AG20443 (cell line): ENCODE data around the gene PSMA3.
A peak's percentile ranks its signal among the peaks of the same experiment; 100 is the strongest.

Source experiments
- DNase-seq: peaks from one replicate; pipeline ENCODE4 v3.0.0; 2012; ENCODE audit warnings: low spot score, mixed read lengths

PSMA3 gene

DNA sequence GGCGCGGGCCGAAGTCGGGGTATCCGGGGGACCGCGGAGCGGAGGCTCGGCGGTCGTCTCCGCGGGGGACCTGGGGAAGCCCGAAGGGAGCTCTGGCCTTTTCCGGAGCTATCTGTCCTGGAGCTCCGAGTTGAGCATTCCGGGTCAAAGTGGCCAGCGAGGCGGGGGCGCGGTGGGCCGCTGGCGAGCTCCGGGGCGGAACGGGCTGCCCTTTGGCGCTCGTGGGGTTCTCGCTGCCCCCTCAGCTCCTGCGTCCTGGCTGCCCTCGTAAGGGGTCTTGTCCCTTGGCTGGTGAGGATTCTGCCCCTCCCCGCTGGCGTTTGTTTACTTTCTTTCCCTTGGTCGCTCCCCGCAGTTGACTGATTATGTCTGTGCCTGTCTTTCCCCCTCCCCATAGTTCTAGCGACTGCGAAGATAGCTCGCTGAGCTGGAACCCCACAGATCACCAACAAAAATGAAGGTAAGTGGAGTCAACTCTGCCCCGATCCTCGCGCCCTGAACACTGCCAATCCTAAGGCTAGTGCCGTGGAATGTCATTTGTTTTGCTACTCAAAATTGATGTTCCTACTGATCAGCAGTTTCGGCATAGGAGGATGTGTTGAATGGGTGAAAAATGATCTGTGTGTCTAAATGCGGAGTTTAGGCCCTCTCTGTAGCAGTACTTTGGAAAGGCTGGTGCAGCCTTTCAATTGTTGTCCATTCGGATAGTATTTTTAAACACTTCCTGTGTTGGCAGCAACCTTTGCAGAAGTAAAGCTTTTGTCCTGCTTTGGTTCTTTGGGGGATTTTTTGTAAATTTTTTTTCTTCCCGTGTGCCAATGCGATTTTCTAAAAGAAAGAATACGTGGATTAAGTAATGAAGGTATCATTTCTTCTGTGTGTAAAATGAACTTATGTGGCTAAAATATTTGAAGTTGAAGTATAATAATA lies 55.0 kb downstream of the PSMA3 start:
- peak; percentile 18 for DNase-seq

DNA sequence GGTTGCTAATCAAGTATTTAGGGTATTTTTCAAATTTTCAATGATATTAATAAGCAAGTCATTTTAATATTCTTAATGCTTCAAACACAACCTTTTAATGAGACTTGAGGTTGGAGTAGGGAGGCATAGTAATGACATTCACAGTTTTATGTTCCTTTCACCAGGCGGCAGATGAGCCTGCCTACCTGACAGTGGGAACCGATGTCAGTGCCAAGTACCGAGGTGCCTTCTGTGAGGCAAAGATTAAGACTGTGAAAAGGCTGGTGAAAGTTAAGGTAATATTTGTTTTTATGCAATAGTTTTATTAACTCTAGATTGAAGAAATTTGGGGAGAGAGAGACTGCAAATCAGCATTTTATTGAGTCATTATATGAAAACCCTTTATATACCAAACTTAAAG lies 56.8 kb downstream of the PSMA3 start:
- DNase-seq, result no peak

DNA sequence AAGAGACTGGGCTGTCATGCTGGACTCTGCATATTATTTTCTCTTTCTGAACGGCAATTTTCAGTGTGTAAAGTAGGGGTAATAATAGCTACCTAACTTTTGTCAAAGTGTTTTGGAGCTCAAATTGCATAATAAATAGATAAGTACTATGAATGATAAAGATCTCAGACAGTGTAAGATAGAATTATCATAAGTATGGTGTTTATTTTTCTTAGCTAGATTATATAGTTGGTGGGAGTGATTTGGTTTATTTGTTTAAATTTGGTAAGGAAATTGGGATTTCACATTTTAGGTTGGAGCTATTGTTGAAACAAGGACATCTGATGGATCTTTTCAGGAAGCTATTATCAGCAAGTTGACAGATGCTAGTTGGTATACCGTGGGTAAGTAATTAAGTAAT lies 61.1 kb downstream of the PSMA3 start:
- no peak for DNase-seq

DNA sequence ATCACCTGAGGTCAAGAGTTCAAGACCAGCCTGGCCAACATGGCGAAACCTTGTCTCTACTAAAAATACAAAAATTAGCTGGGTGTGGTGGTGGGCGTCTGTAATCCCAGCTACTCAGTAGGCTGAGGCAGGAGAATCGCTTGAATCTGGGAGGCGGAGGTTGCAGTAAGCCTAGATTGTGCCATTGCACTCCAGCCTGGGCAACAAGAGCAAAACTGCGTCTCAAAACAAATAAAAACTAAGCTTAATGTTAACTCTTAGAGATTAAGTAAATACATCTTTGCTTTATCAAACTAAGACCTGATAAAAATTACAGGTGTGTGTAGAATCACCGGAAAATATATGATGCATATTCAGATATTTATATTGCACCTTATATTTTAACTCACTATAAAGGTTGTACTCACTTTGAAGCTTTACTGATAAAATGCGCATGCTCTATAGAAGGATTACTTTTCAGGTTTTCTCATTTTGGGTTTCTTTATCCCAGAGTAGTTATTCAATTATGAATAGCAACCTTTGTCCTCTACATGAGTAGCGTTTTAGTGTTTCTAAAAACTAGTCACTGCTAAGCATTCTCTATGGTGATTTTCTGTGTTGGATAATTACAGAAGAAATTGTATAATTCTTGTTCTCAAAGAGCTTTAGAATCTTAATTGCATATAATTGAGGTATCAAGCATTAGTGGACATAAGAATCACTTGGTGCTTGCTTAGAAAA lies 63.1 kb downstream of the PSMA3 start:
- DNase-seq, result no peak

DNA sequence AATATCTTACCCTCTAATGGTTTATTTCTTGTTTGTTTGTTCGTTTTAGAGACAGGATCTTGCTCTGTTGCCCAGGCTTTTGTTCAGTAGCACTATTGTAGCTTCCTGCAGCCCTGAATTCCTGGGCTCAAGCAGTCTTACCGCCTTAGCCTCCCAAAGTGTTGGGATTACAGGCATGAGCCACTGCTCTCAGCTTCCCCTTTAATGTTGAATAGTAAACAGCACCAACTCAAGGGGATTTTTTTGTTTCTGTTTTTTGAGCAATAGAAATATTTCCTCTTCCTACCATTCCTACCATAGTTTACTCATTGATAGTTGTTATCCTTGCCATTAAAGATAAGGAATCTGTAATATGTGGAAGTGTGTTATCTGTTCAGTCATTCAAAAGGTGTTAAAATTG lies 64.4 kb downstream of the PSMA3 start:
- no peak for DNase-seq

DNA sequence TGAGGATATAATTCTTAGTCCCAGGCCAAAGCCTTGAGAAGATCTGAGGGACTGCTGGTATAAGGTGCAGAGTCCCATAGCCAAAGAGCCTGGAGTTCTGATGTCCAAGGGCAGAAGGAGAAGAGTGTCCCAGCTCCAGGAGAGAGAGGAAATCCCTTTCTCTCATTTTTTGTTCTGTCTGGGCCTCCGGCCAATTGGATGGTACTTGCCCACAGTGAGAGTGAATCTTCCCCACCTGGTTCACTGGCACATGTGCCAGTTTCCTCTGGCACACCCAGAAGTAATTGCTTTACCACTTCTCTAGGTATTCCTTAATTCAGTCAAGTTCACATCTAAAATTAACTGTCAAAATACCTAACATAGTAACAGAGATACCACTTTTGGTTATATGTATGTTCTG lies 69.1 kb downstream of the PSMA3 start:
- no peak for DNase-seq

DNA sequence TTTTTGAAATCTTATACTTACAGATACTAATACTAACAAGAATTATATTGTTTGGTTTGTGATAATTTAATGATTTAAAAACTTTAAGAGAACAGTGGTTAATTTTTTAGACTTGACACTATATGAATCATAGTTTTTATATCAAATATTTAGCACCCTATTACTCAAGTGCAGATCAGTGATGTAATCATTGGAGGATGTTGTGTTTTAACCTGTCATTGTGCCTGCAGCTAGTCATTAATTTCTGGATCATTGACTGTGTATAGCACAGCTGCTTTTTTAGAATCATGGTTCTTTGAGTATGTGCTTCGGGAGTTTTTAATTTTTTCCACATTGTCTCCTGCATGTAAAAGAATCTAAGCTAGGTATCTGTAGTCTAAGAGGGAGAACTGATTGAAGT lies 71.0 kb downstream of the PSMA3 start:
- DNase-seq, result peak; percentile 9
